Fibroblast of lung (primary cell): Measurements from ENCODE around the gene TEDC2. TPM values are rescaled to one million over a fixed set of nuclear protein-coding genes. Genes with fewer than 3 reads are reported as not detected.

Experiments used
- DNase-seq, 2 donors: peaks; one replicate each; pipeline versions ENCODE4 v3.0.0 to v3.0.0-alpha.2; 2010; ENCODE audit warnings: low read depth in 2 of 2
- H2AFZ ChIP-seq: 2 replicates; pipeline ENCODE4 v1.5.1; 2012; ENCODE audit warnings: low read length, control low read depth, inconsistent platforms
- H3K27ac ChIP-seq: 2 replicates; pipeline ENCODE4 v1.5.1; 2011; ENCODE audit warnings: low read length, control low read depth; ENCODE audit not compliant: insufficient read depth
- H3K27me3 ChIP-seq: 2 replicates; pipeline ENCODE4 v1.5.1; 2011; ENCODE audit warnings: mild to moderate bottlenecking, low read length; ENCODE audit not compliant: control insufficient read depth, insufficient read depth
- H3K36me3 ChIP-seq: 2 replicates; pipeline ENCODE4 v1.5.1; 2011; ENCODE audit warnings: low read length; ENCODE audit not compliant: control insufficient read depth, insufficient read depth
- H3K4me1 ChIP-seq: 2 replicates; pipeline ENCODE4 v1.5.1; 2011; ENCODE audit warnings: low read length; ENCODE audit not compliant: control insufficient read depth, insufficient read depth; ENCODE audit errors: extremely low read depth
- H3K4me2 ChIP-seq: 2 replicates; pipeline ENCODE4 v1.5.1; 2011; ENCODE audit warnings: low read length, control low read depth; ENCODE audit not compliant: insufficient read depth; ENCODE audit errors: extremely low read depth
- H3K4me3 ChIP-seq, 4 experiments: fragments of 200-600 bp in 1 of 4; sonication (generic) in 1 of 4; replicated peaks in 1 of 4; 2 replicates each; pipeline ENCODE4 v1.5.1; 2011 to 2016; ENCODE audit warnings: low read length in 4 of 4, low read depth in 3 of 4, mild to moderate bottlenecking in 3 of 4, control low read depth in 2 of 4, inconsistent platforms in 1 of 4, mixed read lengths in 1 of 4; ENCODE audit not compliant: insufficient read depth in 1 of 4; ENCODE audit errors: control extremely low read depth in 1 of 4
- H3K79me2 ChIP-seq: 2 replicates; pipeline ENCODE4 v1.5.1; 2012; ENCODE audit warnings: mild to moderate bottlenecking, low read length, inconsistent platforms; ENCODE audit not compliant: control insufficient read depth, insufficient read depth
- H3K9ac ChIP-seq: 2 replicates; pipeline ENCODE4 v1.5.1; 2011; ENCODE audit warnings: mild to moderate bottlenecking, low read length, control low read depth; ENCODE audit not compliant: insufficient read depth
- H3K9me3 ChIP-seq: 2 replicates; pipeline ENCODE4 v1.5.1; 2012; ENCODE audit warnings: low read depth, low read length; ENCODE audit not compliant: control insufficient read depth, insufficient read depth
- H4K20me1 ChIP-seq: 2 replicates; pipeline ENCODE4 v1.5.1; 2011; ENCODE audit warnings: low read length; ENCODE audit not compliant: control insufficient read depth, insufficient read depth; ENCODE audit errors: extremely low read depth
- EZH2 ChIP-seq: IDR thresholded peaks from 2 replicates; pipeline ENCODE4 v1.5.1; 2012; ENCODE audit warnings: low read length, control low read depth, mild to moderate bottlenecking; ENCODE audit errors: missing control alignments
- polyA plus RNA-seq, 2 donors: library from polyadenylated mRNA; depleted of rRNA in 1 of 2; stranded (reverse) in 1 of 2; unstranded in 1 of 2; fragments of >200 nt; gene quantifications; 2 replicates each; pipeline ENCODE4 v1.2.1, GENCODE V29; 2011 to 2012; ENCODE audit warnings: missing spikeins in 1 of 2
- total RNA-seq: library from RNA; depleted of rRNA; stranded (reverse); fragments of >200 nt; gene quantifications from 2 replicates; pipeline ENCODE4 v1.2.1, GENCODE V29; 2014
- TF ChIP-seq, protein P1 (sequence below), 2 donors: IDR thresholded peaks in 1 of 2; conservative IDR thresholded peaks in 1 of 2; 1 replicate in 1 of 2; 2 replicates in 1 of 2; pipeline ENCODE4 v1.5.1; 2011 to 2012; ENCODE audit warnings: low read length in 2 of 2, control low read depth in 1 of 2, inconsistent platforms in 1 of 2, low read depth in 1 of 2, mild to moderate bottlenecking in 1 of 2

Gene TEDC2
- total and polyA plus RNA-seq, 2 donors (not counting 1 experiment from before 2014, with no cell fraction given): 1.2 to 1.7 TPM

DNA sequence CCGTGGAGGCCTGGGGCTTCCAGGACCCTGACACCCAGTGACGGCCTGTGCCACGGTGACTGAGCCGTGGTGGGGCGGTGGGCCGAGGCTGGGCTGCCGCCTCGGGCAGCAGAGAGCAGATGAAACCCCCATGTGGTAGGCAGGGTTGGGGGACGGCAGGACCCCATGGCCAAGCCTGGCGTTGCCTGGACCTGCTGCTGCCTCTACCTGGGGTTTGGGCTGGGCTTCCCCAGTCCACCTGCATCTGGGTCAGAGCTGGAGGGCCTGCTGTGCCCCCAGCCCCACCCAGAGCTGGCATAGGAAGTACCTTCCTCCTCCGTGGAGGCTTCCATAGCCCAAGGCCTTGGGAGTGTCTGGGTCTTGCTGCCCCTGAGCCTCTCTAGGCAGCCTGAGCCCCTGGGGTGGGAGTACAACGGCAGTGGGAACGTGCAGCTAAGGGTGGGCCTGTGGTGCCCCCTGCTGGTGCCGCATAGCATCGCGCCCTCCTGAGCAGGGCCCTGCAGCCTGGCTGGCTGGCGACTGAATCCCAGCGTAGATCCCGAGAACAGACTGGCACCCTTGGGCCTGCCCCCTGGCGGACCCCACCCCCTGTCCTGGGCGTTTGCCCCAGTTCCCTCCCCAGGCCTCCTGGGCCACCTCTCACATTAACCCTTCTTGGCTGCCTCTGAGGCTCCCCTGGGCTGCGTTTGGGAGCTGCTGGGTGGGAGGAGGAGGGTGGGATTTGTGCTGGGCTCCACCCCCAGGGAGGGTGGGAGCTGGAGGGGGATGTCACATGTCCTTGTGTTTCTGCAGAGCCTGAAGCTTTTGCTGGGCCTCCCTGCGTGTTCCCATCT, 41.2 kb downstream of the TEDC2 start:
- H3K27me3 ChIP-seq: no peaks in the 10 kb centered on the region
- no peak overlapping the region for H2AFZ ChIP-seq
- H3K4me1 ChIP-seq: peaks cover 6% of the 10 kb centered on the region
- no peaks in the 10 kb centered on the region for H4K20me1 ChIP-seq
- H3K4me2 ChIP-seq: no peak overlapping the region
- TF ChIP-seq, protein P1, sequence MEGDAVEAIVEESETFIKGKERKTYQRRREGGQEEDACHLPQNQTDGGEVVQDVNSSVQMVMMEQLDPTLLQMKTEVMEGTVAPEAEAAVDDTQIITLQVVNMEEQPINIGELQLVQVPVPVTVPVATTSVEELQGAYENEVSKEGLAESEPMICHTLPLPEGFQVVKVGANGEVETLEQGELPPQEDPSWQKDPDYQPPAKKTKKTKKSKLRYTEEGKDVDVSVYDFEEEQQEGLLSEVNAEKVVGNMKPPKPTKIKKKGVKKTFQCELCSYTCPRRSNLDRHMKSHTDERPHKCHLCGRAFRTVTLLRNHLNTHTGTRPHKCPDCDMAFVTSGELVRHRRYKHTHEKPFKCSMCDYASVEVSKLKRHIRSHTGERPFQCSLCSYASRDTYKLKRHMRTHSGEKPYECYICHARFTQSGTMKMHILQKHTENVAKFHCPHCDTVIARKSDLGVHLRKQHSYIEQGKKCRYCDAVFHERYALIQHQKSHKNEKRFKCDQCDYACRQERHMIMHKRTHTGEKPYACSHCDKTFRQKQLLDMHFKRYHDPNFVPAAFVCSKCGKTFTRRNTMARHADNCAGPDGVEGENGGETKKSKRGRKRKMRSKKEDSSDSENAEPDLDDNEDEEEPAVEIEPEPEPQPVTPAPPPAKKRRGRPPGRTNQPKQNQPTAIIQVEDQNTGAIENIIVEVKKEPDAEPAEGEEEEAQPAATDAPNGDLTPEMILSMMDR (conservative IDR thresholded peaks at IDR 0.05 in 1 of 2, IDR thresholded peaks at IDR 0.05 in 1 of 2; ENCODE audit: low read depth in 1 of 2, low read length in 2 of 2): peak; percentile 91 to 94
- no peak for TF ChIP-seq EZH2
- H3K4me3 ChIP-seq: peak overlapping the region in 1 of 4 experiments; percentile 25
- no peak overlapping the region for H3K9ac ChIP-seq
- H3K79me2 ChIP-seq: no peaks in the 10 kb centered on the region
- peaks cover 10% of the 10 kb centered on the region for H3K36me3 ChIP-seq
- H3K27ac ChIP-seq: no peak overlapping the region
- H3K9me3 ChIP-seq: no peaks in the 10 kb centered on the region
- peak; percentile 58 to 83 for DNase-seq

DNA sequence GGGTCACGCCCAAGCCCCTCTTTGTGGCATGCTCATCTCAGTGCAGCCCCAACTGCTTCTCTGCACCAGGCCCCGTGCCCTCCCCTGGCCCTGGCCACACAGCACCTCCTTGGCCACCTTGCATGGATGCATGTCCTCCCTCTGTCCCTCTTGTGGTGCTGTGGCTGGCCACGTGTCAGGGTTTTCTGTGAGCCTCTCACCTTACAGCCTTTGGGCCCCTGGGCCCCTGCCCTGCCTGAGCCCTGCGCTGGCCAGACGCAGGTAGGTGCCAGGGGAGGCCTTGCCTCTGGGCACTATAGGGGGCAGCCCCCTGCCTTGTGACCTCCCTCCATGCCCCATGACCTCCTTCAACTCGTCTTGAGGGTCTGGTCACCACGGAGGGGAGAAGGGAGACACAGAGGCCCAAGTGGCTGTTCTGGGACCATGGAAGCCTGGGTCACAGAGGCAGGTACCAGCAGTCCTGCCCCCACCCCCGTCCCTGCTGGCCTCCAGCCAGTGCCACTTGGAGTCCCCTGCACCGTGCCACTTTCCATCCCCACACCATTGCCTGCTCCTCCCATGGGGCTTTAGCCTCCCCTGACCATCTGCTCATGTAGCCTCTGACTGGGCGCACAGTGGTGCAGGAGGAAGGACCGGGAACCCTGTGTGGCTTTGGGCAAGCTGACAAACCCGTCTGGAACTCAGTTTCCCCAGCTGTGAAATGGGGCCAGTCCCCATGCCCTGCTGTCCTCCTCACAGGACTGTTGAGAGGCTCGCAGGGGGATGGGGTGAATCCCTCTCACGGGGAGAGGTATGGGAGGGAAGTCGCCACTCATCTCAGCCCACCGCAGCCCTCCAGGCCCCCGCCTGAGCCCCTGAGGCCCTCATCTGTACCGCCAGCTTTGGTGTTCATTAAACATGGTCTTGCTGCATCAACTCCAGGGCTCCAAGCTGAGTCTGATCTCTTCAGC, 42.3 kb downstream of the TEDC2 start:
- Histone ChIP-seq H3K27me3 (no peaks in the 10 kb centered on the region), H2AFZ (no peak overlapping the region), H3K9me3 (no peaks in the 10 kb centered on the region), H3K4me1 (peaks cover 3% of the 10 kb centered on the region), H4K20me1 (no peaks in the 10 kb centered on the region), H3K27ac (no peak overlapping the region), H3K36me3 (peaks cover 4% of the 10 kb centered on the region), H3K79me2 (no peaks in the 10 kb centered on the region), H3K4me2 (no peak overlapping the region), H3K9ac (no peak overlapping the region), H3K4me3 (no peak overlapping the region)
- no peak for TF ChIP-seq EZH2
- TF ChIP-seq, protein P1 (conservative IDR thresholded peaks at IDR 0.05 in 1 of 2, IDR thresholded peaks at IDR 0.05 in 1 of 2; ENCODE audit: low read depth in 1 of 2, low read length in 2 of 2): no peak
- no peak for DNase-seq

DNA sequence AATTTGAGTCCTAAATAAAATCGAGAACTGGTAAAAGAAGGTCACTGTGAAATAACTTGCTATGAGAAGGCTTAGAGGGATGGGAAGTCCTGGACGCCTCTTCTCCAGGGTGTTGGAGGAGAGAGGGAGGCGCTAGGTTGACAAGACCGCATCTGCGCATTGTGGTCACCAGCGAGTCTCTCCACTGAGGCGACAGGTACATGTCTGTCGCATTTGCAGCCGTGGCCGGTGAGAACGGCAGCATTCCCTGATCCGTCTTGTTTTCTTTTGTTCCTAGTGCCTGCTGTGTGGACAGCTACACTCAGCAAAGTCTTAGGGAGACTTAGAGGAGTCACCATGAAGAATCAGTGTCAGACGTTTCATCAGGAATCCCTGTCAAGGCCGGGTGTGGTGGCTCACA, 45.8 kb downstream of the TEDC2 start:
- no peaks in the 10 kb centered on the region for H3K36me3 ChIP-seq
- no peak overlapping the region for H3K27ac ChIP-seq
- H4K20me1 ChIP-seq: no peaks in the 10 kb centered on the region
- no peak overlapping the region for H3K9ac ChIP-seq
- H3K4me2 ChIP-seq: no peak overlapping the region
- H3K9me3 ChIP-seq: no peaks in the 10 kb centered on the region
- no peak overlapping the region for H3K4me3 ChIP-seq
- H3K4me1 ChIP-seq: no peaks in the 10 kb centered on the region
- no peaks in the 10 kb centered on the region for H3K79me2 ChIP-seq
- H3K27me3 ChIP-seq: no peaks in the 10 kb centered on the region
- no peak for DNase-seq
- no peak for TF ChIP-seq EZH2
- TF ChIP-seq, protein P1 (conservative IDR thresholded peaks at IDR 0.05 in 1 of 2, IDR thresholded peaks at IDR 0.05 in 1 of 2; ENCODE audit: low read depth in 1 of 2, low read length in 2 of 2): no peak
- H2AFZ ChIP-seq: no peak overlapping the region
